ENCODE results near the gene SUB1.

The SUB1 gene

DNA sequence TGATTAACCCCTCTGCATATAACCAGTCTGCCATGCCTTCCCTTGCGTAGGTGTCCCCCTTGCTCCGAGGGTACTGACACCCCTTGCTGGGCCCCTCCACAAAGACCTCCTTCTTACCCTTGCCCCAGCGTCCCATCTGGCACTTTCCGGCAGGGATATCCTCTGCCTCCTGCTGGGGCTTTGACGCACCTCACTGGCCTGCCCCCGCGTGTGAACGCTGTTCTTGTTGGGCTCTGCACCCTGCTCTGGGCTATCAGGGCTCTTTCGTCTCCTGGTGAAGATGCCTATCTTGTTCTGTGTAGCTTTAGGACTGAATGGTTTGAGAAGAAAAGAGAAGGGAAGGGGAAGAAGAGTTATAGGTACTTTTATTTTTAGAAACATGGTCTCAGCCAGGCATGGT, 53.0 kb downstream of the SUB1 start:
- no peak for DNase-seq (ENCODE audit: low read depth in 1 of 2, low spot score in 1 of 2)

DNA sequence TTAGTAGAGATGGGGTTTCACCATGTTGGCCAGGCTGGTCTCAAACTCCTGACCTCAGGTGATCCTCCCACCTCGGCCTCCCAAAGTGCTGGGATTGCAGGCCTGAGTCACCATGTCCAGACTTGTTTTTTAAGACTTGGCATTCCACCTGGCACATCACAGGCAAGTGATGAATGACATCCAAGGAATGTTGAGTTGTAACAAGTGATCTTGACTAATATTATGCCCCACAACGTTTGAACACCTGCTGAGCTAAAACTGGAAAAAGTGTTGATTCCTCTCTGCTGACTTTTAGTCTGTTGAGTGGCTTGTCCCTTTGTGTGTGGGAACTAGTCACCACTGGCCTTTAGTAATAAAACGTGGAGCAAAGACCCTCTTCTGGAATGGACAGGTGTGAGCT, 54.6 kb downstream of the SUB1 start:
- DNase-seq (ENCODE audit: low read depth in 1 of 2, low spot score in 1 of 2), result no peak

DNA sequence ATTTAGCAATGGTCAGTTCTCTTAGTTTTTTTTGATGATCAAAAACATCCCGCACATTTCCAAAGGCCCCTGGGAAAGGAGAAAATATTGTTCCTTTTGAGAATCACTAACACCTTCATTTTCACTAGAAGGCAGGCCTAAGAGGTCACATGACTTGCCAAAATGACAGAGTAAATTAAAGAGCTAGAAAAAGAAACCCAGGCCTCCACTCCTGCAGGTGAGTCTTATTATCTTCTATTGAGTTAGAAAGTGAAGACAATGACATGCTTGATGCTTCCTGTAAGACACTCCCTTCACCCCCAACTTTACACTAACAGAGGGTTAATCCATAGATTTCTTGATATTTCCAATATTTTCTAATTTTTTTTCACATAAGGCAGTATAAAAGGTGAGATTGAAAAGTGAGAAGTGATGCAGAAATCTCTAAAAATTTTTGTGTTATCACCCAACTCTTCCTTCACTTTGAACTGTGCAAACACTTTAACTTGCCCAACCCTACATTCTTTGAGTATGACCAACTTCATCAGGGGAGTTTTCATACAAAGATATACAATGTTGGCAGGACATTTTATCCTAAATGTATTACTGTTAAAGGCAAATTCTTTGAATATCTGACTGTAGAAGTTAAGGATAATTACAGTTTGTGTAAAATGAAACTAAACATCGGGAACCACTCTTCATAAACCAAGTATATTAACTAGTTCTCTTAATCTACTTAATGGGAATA, 57.1 kb downstream of the SUB1 start:
- no peak for DNase-seq (ENCODE audit: low read depth in 1 of 2, low spot score in 1 of 2)

DNA sequence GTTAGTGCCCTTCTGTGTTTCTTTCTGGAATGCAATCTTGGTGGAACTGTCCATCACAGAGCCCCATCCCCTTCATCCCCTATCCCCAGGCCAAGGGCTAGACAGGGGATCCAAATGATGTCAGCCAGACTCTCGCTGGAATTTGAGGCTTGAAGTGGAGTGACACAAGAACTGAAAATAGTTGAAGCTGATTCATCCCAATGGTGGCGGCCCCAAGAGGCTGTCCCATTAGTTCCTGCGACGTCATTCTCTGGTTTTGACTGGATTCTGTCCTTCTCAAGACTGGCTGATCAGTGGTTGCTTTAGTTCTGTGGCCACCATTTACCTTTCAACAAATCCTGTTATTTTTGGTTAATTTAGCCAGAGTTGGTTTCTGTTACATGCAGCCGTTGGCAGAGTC, 59.9 kb downstream of the SUB1 start:
- no peak for DNase-seq (ENCODE audit: low read depth in 1 of 2, low spot score in 1 of 2)

GRCh38 chr5:32646061-32646969, 61.0 kb downstream of the SUB1 start:
- no peak for DNase-seq (ENCODE audit: low read depth in 1 of 2, low spot score in 1 of 2)

- no peak for DNase-seq (ENCODE audit: low read depth in 1 of 2, low spot score in 1 of 2)
Measured at GRCh38 chr5:32651088-32651487, 65.7 kb downstream of the SUB1 start.

DNA sequence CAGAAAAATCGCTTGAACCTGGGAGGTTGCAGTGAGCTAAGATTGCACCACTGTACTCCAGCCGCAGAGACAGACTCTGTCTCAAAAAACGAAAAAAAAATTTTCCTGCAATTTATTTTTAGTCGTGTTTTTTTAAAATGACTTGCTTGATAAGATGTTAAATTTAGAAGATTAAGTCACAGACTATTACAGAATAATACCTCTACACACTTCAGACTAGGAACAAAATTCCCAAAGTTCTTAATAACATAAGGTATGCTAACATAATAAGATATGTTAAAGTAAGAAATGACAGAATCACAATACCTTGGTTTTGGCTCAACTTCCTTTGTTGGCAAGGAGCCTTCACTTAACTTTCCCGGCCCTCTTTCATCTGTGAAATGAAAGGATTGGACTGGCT, 66.3 kb downstream of the SUB1 start:
- no peak for DNase-seq (ENCODE audit: low read depth in 1 of 2, low spot score in 1 of 2)
